ENCODE results near the gene UBN1. TPM values are rescaled to one million over a fixed set of nuclear protein-coding genes. Genes with fewer than 3 reads are reported as not detected.

UBN1 gene
- total RNA-seq, 2 experiments from 2014 or later, result 45.7 to 45.8 TPM

DNA sequence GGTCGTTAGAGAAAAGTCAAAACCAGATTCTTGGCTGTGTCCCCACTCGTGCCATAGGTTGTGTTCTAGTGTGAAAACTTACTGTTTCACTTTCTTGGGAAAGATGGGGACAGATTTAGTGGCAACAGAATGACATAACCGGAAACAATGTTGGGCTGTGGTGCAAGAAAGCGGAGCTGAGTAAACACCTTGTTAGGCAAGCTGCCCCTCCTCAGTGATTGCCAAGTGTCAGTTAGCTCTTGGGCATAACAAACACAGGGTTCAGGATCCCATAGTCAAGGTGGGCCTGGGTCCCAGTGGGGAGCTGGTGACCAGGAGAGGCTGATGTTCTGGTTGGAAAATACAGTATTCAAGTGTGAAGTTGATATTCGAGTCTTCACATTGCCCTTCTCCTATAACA is 15.4 kb downstream of the UBN1 start:
- Histone ChIP-seq H3K36me3 (ENCODE audit: insufficient read depth, low read length) (peaks cover 72% of the 10 kb centered on the region), H3K27ac (ENCODE audit: low read depth in 1 of 2, low read length in 2 of 2) (no peak overlapping the region), H3K4me1 (ENCODE audit: insufficient read depth, low read length) (no peaks in the 10 kb centered on the region), H3K4me3 (ENCODE audit: low read length) (no peak overlapping the region), H3K9me3 (ENCODE audit: control insufficient read depth in 1 of 2, insufficient read depth in 1 of 2, low read length in 2 of 2) (no peaks in the 10 kb centered on the region), H3K27me3 (ENCODE audit: control insufficient read depth in 1 of 2, insufficient read depth in 2 of 2, low read length in 2 of 2) (no peaks in the 10 kb centered on the region)
- CTCF ChIA-PET, result no interaction called here
- Mint-ChIP-seq H3K27me3 (no peaks in the 10 kb centered on the region), H3K9me3 (no peaks in the 10 kb centered on the region), H3K27ac (no peak overlapping the region), H3K4me1 (ENCODE audit: low read depth) (peaks cover 23% of the 10 kb centered on the region), H3K4me3 (no peak overlapping the region), H3K36me3 (ENCODE audit: low read depth) (peaks cover 80% of the 10 kb centered on the region)
- DNase-seq (peak in 1 of 14 experiments; percentile 9), ATAC-seq (ENCODE audit: poor library complexity) (no peak)
- no peak for TF ChIP-seq CTCF (IDR thresholded peaks at IDR 0.05)
- intact Hi-C loops (cut with DNase I, micrococcal nuclease), result no loop called here
- POLR2A ChIA-PET, result interaction anchor here (1.9 kb wide), 1 partner anchor 15 kb away, joined by 4 read pairs; the partner anchor contains the start of genes GLYR1 and UBN1

GRCh38 chr16:4864728-4865127 is 17.4 kb downstream of the UBN1 start:
- DNase-seq (no peak), ATAC-seq (ENCODE audit: poor library complexity) (no peak)
- no peak for TF ChIP-seq CTCF (IDR thresholded peaks at IDR 0.05)
- Mint-ChIP-seq H3K27ac (no peak overlapping the region), H3K9me3 (no peaks in the 10 kb centered on the region), H3K27me3 (no peaks in the 10 kb centered on the region), H3K4me3 (no peak overlapping the region), H3K4me1 (ENCODE audit: low read depth) (peaks cover 23% of the 10 kb centered on the region), H3K36me3 (ENCODE audit: low read depth) (peaks cover 78% of the 10 kb centered on the region)
- Histone ChIP-seq H3K27ac (ENCODE audit: low read depth in 1 of 2, low read length in 2 of 2) (no peak overlapping the region), H3K9me3 (ENCODE audit: control insufficient read depth in 1 of 2, insufficient read depth in 1 of 2, low read length in 2 of 2) (no peaks in the 10 kb centered on the region), H3K36me3 (ENCODE audit: insufficient read depth, low read length) (peaks cover 63% of the 10 kb centered on the region), H3K27me3 (ENCODE audit: control insufficient read depth in 1 of 2, insufficient read depth in 2 of 2, low read length in 2 of 2) (no peaks in the 10 kb centered on the region), H3K4me1 (ENCODE audit: insufficient read depth, low read length) (no peaks in the 10 kb centered on the region), H3K4me3 (ENCODE audit: low read length) (no peak overlapping the region)
- ChIA-PET POLR2A (no interaction called here), CTCF (no interaction called here)
- intact Hi-C loops (cut with DNase I, micrococcal nuclease), result no loop called here

DNA sequence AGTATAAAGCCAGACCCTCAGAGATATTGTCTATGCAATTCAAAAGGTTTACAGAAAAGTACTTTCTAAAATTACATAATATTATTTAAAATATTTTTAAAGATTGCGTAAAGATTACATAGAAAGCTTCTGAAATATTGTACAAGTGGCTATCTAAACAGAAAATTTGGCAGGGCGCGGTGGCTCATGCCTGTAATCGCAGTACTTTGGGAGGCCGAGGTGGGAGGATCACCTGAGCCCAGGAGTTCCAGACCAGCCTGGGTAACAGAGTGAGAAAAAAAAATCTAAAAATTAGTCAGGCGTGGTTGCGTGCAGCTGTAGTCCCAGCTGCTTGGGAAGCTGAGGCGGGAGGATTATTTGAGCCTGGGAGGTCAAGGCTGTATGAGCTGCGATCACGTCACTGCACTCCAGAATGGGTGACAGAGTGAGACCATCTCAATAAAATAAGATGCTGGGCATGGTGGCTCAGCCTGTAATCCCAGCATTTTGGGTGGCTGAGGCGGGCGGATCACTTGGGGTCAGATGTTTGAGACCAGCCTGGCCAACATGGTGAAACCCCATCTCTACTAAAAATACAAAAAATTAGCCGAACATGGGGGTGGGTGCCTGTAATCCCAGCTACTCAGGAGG is 18.1 kb downstream of the UBN1 start:
- DNase-seq (no peak), ATAC-seq (ENCODE audit: poor library complexity) (no peak)
- Histone ChIP-seq H3K4me1 (ENCODE audit: insufficient read depth, low read length) (no peaks in the 10 kb centered on the region), H3K9me3 (ENCODE audit: control insufficient read depth in 1 of 2, insufficient read depth in 1 of 2, low read length in 2 of 2) (no peaks in the 10 kb centered on the region), H3K4me3 (ENCODE audit: low read length) (no peak overlapping the region), H3K27me3 (ENCODE audit: control insufficient read depth in 1 of 2, insufficient read depth in 2 of 2, low read length in 2 of 2) (no peaks in the 10 kb centered on the region), H3K36me3 (ENCODE audit: insufficient read depth, low read length) (peaks cover 63% of the 10 kb centered on the region), H3K27ac (ENCODE audit: low read depth in 1 of 2, low read length in 2 of 2) (no peak overlapping the region)
- TF ChIP-seq CTCF (IDR thresholded peaks at IDR 0.05), result no peak
- H3K27ac Mint-ChIP-seq, result no peak overlapping the region
- no peaks in the 10 kb centered on the region for H3K9me3 Mint-ChIP-seq
- no peak overlapping the region for H3K4me3 Mint-ChIP-seq
- no peaks in the 10 kb centered on the region for H3K27me3 Mint-ChIP-seq
- ChIA-PET CTCF (no interaction called here), POLR2A (no interaction called here)
- H3K36me3 Mint-ChIP-seq (ENCODE audit: low read depth), result peaks cover 78% of the 10 kb centered on the region
- intact Hi-C loops (cut with DNase I, micrococcal nuclease), result no loop called here
- H3K4me1 Mint-ChIP-seq (ENCODE audit: low read depth), result peaks cover 23% of the 10 kb centered on the region

All from CD4-positive, alpha-beta T cell (primary cell).